HG03175 (cell line): ENCODE results near the gene SORCS3.

Experiments used
- ATAC-seq: cut with Tn5 transposase; IDR thresholded peaks from one replicate; pipeline ENCODE4 v1.9.1; 2021; ENCODE audit warnings: mild to moderate bottlenecking, moderate library complexity; ENCODE audit not compliant: unreplicated experiment

Gene SORCS3

DNA sequence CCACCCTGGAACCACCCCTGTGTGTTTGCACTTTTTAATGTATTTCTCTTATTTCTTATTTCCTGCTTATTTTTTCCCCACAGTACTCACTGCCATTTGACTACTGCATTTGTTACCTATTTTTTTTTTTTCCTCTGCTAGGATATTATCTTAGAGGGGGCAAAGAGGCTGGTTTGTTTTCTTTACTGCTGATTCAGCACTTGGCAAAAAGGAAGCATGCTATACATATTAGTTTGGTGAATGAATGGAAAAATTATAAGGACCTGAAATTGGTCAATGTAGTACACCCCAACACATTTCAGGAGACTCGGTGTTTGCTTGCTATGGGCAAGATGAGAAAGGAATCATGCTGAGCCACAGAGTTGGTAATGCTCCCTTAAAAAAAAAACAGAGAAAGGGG is 193.5 kb downstream of the SORCS3 start:
- ATAC-seq: no peak

DNA sequence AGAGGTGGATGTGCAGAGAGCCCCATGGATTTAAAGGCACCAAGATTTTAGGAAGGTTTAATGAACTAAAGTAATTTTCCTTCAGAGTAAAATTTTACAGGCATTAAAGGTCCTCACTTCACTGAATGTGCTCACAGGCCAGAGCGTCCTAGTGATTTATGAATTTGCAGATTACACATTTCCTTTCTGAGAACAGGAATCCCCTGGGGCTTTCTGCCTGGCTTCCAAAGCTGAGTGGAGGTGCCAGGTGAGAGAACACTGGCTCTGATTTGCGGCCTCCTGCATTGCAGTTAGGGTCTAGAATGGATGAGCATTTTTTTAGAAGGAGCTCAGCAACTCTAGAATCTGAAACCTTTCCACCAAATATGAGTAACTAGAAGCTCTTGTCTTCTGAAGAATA is 194.3 kb downstream of the SORCS3 start:
- no peak for ATAC-seq

DNA sequence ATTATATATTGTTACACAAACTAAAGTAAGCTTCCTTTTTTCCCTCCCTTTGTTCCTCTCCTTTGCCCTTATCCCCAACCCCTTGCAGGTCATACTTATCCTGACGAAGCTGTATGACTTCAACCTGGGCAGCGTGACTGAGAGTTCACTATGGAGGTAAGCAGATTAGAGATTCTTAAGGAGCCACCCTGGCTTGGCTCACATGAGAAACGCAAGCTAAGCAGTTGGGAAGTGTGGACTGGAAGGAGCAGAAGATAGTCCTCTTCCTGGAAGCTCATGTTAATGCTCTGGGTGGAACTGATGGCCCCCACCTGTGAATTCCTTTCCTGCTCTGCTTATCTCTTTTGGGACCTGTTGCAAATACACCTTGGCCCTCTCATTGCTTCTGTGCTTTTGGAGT is 201.6 kb downstream of the SORCS3 start:
- ATAC-seq: no peak

DNA sequence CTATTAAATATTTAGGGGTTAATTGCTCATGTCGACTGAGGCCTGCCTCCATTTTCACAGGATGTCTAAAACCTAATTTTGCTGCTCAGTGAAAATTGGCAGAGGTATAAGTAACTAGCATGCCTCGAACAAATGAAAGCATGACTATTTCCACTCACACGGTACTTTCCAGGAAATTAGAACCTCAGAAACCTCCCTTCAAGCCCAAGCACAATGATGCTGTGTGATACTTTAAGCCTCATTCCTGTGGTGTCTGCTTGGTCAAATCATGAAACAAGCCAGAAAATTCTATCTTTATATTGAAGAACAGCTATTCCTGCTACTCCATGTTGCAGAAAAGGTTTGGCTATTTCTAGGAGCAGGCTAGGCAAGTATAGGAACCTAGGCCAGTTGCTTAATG is 203.0 kb downstream of the SORCS3 start:
- ATAC-seq: no peak

DNA sequence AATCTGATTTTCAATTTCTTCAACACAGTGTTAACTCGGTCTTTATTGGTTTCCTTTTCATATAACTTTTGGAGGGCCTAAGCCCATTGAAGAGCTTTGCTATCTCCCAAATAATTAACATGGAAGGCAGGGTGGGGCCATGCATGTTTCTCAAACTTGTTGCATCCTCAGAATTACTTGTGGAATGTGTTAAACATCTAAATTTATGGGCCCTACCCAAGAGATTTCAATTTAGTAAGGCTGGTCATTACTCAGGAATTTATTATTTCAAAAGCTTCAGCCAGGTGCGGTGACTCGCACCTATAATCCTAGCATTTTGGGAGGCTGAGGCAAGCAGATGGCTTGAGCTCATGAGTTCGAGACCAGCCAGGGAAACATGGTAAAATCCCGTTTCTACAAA is 208.9 kb downstream of the SORCS3 start:
- ATAC-seq: no peak

DNA sequence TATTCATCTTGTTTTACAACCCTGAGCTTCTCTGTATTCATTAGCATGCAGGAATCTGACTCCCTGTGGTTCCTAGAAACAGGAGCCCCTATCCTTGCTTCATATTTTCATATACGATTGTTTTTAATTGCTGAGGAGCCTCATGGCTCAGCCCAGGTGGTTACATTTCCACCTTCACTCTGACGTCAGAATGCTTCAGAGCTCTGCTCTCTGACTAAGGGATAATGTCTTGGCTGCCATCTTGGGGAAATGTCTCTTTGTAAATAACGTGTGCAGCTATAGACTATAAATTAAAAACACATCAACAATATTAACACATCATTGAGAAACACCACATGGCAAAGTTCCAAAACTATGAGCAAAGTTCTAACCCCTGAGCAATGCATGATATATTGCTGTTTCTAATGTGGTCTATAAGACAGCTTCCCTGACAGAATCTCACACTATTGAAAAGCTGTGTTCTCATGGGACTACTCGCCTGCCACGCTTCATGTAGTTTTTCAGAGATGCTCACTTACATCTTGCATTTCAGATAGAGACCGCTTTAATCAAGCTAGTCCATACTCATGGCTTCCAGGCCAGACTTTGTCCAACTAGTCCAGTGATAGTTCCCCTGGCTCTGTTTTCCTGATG is 227.0 kb downstream of the SORCS3 start:
- no peak for ATAC-seq

DNA sequence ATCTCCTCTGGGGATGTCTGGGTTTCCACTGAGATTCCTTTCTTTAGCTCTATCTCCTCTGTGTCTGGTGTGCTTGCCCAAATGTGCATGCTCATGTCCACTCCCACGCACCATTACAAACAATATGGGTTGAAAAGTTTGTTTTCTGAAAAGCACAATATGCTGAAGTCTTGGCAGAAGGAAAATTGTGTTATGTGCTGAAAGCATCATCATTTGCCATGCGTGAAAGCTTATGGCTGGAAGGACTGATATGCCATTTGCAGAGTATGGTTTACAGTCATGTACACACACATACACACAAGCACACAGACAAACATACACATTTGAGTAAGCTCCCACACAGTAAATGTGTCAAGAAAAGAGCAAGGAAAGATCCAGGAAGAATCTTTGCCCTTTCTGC is 231.6 kb downstream of the SORCS3 start:
- no peak for ATAC-seq

DNA sequence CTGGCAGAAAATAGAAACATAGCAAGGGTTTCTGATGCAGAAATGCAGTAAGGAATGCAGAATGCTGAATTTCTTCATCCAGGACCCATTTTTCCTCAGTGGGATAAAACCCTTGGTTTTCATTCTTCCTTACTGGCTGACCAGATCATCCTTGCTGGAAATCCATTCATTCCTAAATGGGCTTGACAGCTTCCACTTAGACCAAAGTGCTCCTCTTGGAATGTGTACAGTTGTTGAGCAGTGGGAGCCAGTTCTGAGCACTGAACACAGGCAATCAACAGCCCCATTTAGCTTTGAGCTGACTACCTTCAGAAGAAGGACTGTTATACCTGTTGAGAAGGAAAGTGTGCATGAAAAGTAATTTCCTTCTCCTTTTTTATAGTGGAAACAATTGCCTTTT is 232.1 kb downstream of the SORCS3 start:
- no peak for ATAC-seq

DNA sequence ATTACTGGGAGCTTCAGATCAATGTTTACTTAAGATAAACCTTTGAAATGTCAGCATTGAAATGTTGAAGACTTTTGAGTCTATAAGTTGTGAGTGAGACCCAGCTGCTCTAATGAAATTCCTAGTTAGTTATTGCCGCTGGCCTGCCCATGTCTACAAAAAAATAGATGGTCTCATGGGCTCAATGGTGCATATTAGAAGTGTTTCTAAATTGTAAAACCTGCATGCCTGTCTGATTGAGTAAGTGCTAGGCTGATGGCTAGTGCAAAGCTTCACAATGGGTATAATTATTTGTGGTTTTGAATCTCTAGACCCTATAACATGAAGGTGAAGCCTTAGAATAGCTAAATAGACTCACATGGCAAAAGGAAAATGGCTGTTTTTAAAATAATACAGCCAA is 234.5 kb downstream of the SORCS3 start:
- ATAC-seq: no peak

DNA sequence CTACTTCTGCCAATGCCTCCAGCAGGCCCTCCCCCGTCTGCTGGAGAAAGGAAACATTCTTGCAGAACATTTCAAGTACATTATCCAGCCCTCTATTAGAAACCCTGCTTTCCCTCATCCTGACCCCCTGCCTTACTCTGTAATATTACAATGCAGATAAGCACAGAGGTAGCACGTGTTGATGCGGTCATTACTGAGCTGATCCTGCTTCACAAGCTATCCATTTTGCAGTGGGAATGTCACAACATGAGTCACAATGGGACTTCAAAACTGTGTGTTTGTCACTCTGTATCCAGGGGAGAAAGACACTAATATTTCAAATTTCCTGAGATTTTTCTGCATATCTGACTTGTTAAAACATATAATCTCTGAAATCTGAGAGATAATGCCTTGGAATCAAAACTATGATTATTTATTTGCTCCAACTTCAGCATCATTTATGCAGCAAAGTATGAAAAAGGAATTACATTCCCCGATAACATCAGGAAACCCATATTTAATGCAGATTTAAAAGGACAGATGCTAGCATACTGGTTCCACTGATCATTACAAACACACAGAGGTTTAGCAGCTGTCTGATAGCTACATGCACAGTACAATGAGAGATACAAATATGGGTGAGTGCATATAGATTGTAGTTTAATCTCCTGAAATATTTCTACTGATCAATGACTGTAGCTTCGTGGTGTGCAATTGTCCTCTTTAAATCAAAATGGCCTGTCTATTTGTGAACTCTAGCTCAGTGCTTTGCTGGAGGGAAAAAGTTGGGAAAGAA is 239.7 kb downstream of the SORCS3 start:
- no peak for ATAC-seq

DNA sequence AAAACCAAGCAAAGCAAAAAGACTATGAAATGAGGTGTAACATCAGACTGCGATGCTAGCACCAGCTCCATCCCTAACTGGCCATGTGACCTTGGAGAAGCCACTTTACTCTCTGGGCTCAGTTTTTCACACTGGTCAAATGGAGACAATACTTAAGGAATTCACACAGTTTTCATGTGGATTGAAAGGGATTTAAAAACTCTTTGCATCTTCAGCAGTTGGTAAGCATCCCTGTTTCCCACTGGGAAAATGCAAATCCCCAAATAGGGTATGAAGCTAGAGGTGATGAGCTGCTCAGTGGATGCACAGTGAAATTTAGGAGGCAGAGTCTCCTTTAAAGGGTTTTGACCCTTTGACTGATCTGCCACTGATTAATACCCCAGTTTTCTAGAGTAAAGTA is 240.7 kb downstream of the SORCS3 start:
- no peak for ATAC-seq

DNA sequence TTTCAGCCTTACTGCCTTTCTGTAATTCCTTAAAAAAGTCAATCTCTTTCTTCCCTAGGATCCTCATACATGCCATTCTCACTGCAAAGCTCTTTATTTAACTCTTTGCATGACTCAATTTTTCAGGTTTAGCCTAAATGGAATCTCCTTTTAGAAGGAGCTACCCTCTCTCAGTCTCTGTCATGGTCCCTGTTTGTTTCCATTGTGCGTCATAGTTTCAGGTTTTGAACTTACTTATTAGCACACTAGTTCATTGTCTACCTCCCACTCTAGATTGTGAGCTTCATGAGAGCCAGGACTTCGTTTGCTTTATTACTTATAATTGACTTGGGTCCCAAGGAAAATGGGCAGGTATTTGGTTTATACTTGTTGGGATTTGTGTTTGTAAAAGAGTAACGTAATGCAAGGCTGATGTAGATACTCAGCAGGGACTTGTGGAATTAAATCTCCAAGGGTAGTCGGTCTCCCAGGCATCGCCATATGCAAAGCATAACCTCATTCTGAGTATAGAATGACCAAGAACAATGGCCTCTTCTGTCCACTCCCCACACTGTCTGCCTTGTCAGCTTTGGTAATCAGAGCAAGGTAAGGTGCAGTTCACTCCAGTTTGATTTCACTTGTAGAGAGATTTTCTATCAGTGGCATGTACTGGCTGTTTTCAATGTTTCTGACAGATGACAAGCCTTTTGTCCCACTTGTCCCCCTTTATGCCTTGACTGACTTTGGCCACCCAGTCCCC is 252.0 kb downstream of the SORCS3 start:
- no peak for ATAC-seq

DNA sequence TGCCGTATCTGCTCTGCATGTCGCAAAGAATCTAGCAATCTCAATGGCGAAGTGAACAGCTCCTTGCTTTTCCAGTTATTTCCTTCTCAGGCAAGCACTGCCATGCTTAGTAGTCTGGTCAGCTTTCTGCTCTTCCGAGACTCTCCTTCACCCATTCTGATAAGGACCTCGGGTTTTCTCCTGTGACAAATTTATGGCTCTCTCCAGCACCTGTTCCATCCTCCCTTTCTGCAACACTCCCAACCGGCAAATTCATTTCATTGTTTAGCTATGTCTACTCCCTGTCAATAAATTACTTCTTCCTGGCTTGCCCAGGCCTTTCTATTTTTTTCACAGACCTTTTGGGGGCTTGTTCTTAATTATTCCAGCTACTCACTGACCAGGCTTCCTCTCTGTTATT is 252.6 kb downstream of the SORCS3 start:
- ATAC-seq: no peak

DNA sequence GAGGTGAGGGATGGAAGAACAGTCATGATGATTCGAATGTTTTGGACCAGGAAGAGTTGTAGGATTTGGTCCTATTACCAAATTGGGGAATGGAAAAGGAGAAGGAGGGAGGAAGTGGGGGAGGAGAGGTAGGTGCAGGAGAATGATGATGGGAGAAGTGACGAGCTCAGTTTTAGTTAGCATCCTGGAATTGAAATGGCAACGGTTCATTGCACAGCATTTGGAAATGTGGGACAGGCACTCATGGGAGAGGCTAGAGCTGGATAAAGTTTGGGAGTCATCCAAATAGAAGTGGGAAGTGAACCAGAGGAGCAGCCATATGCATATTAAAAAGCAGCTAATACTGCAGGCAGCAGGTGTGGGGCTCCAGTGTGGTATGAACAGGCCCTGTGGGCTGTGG is 253.6 kb downstream of the SORCS3 start:
- no peak for ATAC-seq

DNA sequence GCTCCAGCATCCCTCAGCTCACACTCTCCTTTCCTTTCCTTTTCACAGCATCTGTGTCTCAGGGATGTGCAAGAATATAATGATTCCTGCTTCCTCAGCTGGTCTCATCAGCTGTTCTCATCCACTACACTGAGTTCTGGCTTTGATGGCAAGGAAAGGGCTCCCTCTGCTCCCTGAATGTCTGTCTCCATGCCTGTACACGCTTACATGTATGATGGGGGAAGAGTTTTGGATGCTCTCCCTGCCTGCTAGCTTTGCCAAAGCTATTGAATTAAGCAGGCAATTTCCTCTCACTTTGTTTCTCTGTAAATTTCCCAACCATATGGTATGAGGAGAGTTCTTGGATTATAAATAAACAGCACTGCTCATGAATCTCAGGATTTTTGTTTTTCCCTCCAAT is 254.5 kb downstream of the SORCS3 start:
- ATAC-seq: no peak

DNA sequence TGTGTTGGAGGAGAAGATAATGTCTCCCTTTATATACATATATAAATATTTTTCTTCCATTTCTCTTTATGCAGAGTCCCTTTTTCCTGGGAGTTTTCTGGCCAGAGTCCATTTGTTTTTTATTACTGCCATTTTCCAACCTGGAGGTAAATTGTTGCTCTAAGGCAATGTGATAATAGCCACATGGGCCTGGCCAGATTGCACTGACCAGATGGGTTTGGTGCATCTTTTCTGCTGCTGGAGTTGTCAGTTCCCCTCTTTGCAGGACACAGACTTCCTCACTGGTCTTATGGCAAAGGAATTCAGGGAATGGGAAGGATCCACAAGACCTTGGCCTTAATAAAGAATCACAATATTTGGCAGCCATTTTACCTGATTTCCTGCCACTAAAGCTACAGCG is 254.9 kb downstream of the SORCS3 start:
- ATAC-seq: no peak

DNA sequence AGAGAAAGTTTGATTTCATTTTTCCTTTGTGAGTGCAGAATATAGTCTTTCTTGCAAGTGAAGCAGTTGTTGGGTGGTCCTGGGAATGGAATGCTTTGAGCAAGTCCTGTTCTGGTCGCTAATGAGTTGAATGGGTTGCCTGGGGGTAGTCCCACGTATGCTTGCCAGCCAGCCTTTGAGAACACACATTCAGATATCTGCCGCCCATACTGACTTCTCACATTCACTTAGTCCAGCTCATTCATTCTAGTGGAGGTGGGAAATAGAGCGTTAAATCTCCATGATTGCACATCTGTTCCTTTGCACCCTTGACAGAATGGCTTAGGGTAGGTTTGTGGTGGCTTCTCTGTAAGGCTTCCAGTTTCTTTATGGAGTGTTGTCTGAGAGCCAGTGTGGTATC is 256.6 kb downstream of the SORCS3 start:
- ATAC-seq: no peak

DNA sequence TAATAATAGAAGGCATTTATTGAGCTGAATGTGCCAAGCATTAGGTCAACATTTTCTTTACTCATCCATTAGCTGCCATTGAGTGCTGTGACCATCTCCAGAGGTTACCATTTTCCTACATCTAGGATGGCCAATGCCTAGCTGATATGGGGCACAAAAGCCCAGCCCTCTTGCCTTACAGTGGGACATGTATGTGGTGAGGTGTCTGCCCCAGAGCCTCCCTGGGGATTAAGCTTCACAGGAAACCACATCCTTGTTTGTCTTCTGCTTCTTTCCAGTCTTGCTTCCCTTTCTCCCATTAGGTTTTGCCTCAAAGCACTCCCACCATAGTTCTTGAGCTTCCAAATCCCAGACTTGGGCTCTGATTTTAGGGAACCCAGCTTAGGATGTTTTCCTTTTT is 258.7 kb downstream of the SORCS3 start:
- ATAC-seq: no peak

DNA sequence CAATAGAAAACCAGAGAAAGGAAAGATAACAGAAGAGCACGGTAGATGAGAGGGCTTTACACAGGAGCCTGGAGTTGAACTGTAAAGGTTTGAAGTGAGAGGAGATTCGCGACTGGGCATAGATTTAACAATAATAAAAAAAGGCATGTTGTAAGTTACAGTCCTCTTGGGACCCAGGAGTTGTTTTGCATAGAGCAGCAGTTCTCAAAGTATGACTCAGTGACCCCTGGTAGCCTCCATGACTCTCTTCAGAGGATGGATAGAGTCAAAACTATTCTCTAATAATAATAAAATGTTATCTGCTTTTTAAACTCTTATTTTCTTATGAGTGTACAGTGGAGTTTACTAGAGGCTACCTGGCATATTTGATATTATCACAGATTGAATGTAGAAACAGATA is 262.3 kb downstream of the SORCS3 start:
- ATAC-seq: no peak

DNA sequence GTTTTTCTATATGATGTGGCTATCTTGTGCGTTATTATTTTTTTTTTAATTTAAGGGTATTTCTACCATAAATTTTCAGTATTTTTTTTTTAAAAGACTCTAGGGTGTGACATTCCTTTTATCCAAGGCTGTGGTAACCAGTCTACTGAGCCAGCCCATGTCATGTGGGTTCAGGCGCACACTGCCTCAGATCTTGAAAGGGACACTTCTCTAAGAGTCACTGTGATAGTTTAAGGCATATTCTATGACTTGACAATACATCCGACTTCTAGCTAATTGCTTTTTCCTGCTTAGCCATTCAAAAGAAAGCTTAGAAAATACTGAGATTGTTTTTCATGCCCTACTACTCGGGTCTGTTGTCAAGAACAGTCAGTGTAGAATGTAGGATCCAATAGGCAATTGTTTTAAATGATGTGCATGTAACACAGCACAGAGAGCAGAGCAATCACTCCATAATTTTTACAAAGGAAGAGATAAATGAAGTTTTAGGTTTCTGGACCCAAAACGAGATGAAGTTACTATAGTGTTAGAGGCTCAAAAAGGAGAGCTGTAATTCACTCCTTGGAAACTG is 263.7 kb downstream of the SORCS3 start:
- no peak for ATAC-seq

DNA sequence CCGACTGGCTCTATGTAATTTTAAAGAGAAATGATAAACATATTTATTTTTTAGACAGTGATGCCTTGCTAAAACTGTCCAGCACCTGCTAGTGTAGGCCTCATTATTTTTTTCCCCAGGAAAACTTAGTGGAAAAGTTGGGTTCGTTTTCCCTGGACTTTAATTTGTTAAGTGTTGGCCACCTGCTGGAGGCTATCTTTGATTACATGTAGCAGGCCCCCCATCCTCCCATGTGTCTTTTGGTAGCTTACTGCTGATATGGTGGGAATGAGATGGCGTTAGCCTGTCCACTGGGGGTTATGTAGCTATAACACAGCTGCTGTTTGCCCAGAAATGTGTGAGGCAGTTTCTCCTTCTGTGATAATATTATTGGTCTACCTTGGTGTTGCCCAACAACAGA is 265.0 kb downstream of the SORCS3 start:
- no peak for ATAC-seq

DNA sequence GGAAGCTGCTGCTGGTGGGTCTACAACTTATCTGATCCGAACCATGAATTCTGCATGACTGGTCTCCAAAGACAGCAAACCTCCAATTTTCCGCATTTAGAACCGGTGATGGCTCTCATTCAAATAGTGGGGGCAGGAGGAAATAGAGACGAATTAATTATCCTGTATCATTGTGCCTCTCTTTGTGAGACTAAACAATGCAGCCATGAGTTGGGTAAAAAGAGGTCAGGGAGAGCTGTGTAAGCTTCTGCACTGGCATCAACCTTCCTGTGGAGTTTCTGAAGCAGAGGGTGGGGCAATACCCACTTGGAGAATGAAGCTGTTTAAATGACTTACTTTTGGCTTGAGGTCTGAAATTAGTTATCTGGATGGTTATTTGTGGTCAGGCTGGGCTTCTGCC is 266.4 kb downstream of the SORCS3 start:
- no peak for ATAC-seq
